HCT116 (cell line): ENCODE data around the gene ATP1B3. TPM values are rescaled to one million over a fixed set of nuclear protein-coding genes. Genes with fewer than 3 reads are reported as not detected.

ENCODE experiments used
- ATAC-seq: fragments of 200-7000 bp; cut with Tn5 transposase; 2 replicates; pipeline ENCODE4 v1.9.1; 2020; ENCODE audit warnings: mild to moderate bottlenecking, moderate library complexity
- BruUV-seq: library from RNA; stranded (reverse); fragments of 400-500 nt; replicated peaks from 2 replicates; lab custom pipeline; 2021; lab: Mats Ljungman, UMichigan
- CTCF ChIA-PET: fragments of 300-600 bp; sonication (Branson Sonifier 250); formaldehyde crosslinking; loops from one replicate; lab custom pipeline; 2021; ENCODE audit warnings: antibody characterized with exemption; lab: Charles Lee
- POLR2A ChIA-PET: fragments of 300-600, 350-600 bp; sonication (Branson Sonifier 250); formaldehyde crosslinking; loops from one replicate; lab custom pipeline; 2021; ENCODE audit warnings: antibody characterized with exemption; lab: Charles Lee
- RAD21 ChIA-PET, 2 experiments: fragments of 300-600 bp; sonication (Branson Sonifier 250); formaldehyde crosslinking; loops; one replicate each; lab custom pipeline; 2023; ENCODE audit warnings: low total read pairs in 2 of 2; ENCODE audit not compliant: uncharacterized antibody in 2 of 2, unreplicated experiment in 2 of 2, low non-redundant PET in 1 of 2; lab: Charles Lee
- DNase-seq: peaks from one replicate; pipeline ENCODE4 v3.0.0-alpha.2; 2010; ENCODE audit warnings: low read depth, low spot score
- H2AFZ ChIP-seq: fragments of 200-600 bp; shearing (Covaris generic), sonication (generic); 2 replicates; pipeline ENCODE4 v1.6.1; 2017; ENCODE audit warnings: low read depth, mixed run types, mixed read lengths, antibody characterized with exemption, low read length; ENCODE audit not compliant: poor library complexity, severe bottlenecking
- H3K27ac ChIP-seq: 2 replicates; pipeline ENCODE4 v1.5.1; 2012; ENCODE audit warnings: low read depth, low read length
- H3K27me3 ChIP-seq: fragments of 200-600 bp; sonication (generic); 2 replicates; pipeline ENCODE4 v1.6.1; 2016; ENCODE audit warnings: mixed run types, low read length, mixed read lengths; ENCODE audit not compliant: insufficient read depth
- H3K36me3 ChIP-seq, 2 experiments: fragments of 200-500 bp in 1 of 2; fragments of 200-600 bp in 1 of 2; sonication (Bioruptor generic) in 1 of 2; sonication (generic) in 1 of 2; 2 replicates each; pipeline versions ENCODE4 v1.5.1 to v1.6.1; 2014 to 2016; ENCODE audit warnings: low read length in 2 of 2, inconsistent platforms in 1 of 2, mixed read lengths in 1 of 2, mixed run types in 1 of 2; ENCODE audit not compliant: insufficient read depth in 2 of 2, control insufficient read depth in 1 of 2
- H3K4me1 ChIP-seq, 2 experiments: fragments of 200-600 bp in 1 of 2; sonication (generic) in 1 of 2; 2 replicates each; pipeline versions ENCODE4 v1.5.1 to v1.6.1; 2012 to 2017; ENCODE audit warnings: low read length in 2 of 2, inconsistent platforms in 1 of 2, mild to moderate bottlenecking in 1 of 2, mixed read lengths in 1 of 2, mixed run types in 1 of 2, moderate library complexity in 1 of 2; ENCODE audit not compliant: insufficient read depth in 2 of 2, control insufficient read depth in 1 of 2
- H3K4me2 ChIP-seq: fragments of 200-600 bp; sonication (generic); 2 replicates; pipeline ENCODE4 v1.6.1; 2017; ENCODE audit warnings: mixed run types, low read length, mixed read lengths
- H3K4me3 ChIP-seq, 2 experiments: fragments of 200-600 bp in 1 of 2; sonication (generic) in 1 of 2; replicated peaks in 1 of 2; 2 replicates each; pipeline ENCODE4 v1.5.1; 2011 to 2016; ENCODE audit warnings: low read length in 2 of 2, control low read depth in 1 of 2, low read depth in 1 of 2, mild to moderate bottlenecking in 1 of 2, mixed read lengths in 1 of 2, mixed run types in 1 of 2
- H3K79me2 ChIP-seq: fragments of 200-600 bp; sonication (generic); 2 replicates; pipeline ENCODE4 v1.6.1; 2017; ENCODE audit warnings: mild to moderate bottlenecking, mixed run types, low read length, moderate library complexity, mixed read lengths; ENCODE audit not compliant: insufficient read depth
- H3K9ac ChIP-seq: fragments of 200-600 bp; sonication (generic); 2 replicates; pipeline ENCODE4 v1.6.1; 2016; ENCODE audit warnings: low read length, mixed read lengths
- H3K9me2 ChIP-seq: fragments of 200-600 bp; sonication (generic), shearing (Covaris generic); 2 replicates; pipeline ENCODE4 v1.6.1; 2017; ENCODE audit warnings: mixed run types, mild to moderate bottlenecking, moderate library complexity; ENCODE audit not compliant: insufficient read depth
- H3K9me3 ChIP-seq, 2 experiments: fragments of 200-500 bp in 1 of 2; fragments of 200-600 bp in 1 of 2; sonication (Bioruptor generic) in 1 of 2; sonication (generic) in 1 of 2; 2 replicates each; pipeline ENCODE4 v1.6.1; 2014 to 2017; ENCODE audit warnings: low read length in 2 of 2, mixed read lengths in 2 of 2, inconsistent platforms in 1 of 2, low read depth in 1 of 2, mild to moderate bottlenecking in 1 of 2, mixed run types in 1 of 2, moderate library complexity in 1 of 2; ENCODE audit not compliant: control insufficient read depth in 1 of 2, insufficient read depth in 1 of 2
- H4K20me1 ChIP-seq: fragments of 200-600 bp; sonication (generic), shearing (Covaris generic); 2 replicates; pipeline ENCODE4 v1.6.1; 2017; ENCODE audit warnings: mixed run types, mild to moderate bottlenecking, moderate library complexity; ENCODE audit not compliant: insufficient read depth
- CEBPB ChIP-seq: IDR thresholded peaks from 2 replicates; pipeline ENCODE4 v1.6.1; 2012; ENCODE audit warnings: low read depth
- CTCF ChIP-seq, 3 experiments: fragments of 200-600 bp in 1 of 3; sonication (generic) in 1 of 3; IDR thresholded peaks in 2 of 3; conservative IDR thresholded peaks in 1 of 3; 2 replicates each; pipeline ENCODE4 v1.5.1; 2012 to 2017; ENCODE audit warnings: low read depth in 2 of 3, low read length in 2 of 3, antibody characterized with exemption in 1 of 3, borderline replicate concordance in 1 of 3, control low read depth in 1 of 3, mild to moderate bottlenecking in 1 of 3, mixed read lengths in 1 of 3, mixed run types in 1 of 3, moderate library complexity in 1 of 3; ENCODE audit not compliant: insufficient read depth in 1 of 3
- EGR1 ChIP-seq: IDR thresholded peaks from 2 replicates; pipeline ENCODE4 v1.6.1; 2012; ENCODE audit warnings: low read depth
- ELF1 ChIP-seq: IDR thresholded peaks from 2 replicates; pipeline ENCODE4 v1.6.1; 2012; ENCODE audit warnings: low read depth, borderline replicate concordance
- EZH2phosphoT487 ChIP-seq: fragments of 200-600 bp; IDR thresholded peaks from 2 replicates; pipeline ENCODE4 v1.6.1; 2018; ENCODE audit warnings: antibody characterized with exemption, borderline replicate concordance
- FOSL1 ChIP-seq: IDR thresholded peaks from 2 replicates; pipeline ENCODE4 v1.6.1; 2012; ENCODE audit warnings: low read depth
- JUND ChIP-seq: IDR thresholded peaks from 2 replicates; pipeline ENCODE4 v1.6.1; 2012
- POLR2A ChIP-seq: IDR thresholded peaks from 2 replicates; pipeline ENCODE4 v1.7.0; 2011; ENCODE audit warnings: borderline replicate concordance; ENCODE audit not compliant: insufficient read depth, insufficient read length; ENCODE audit errors: extremely low read depth
- POLR2AphosphoS5 ChIP-seq: IDR thresholded peaks from 2 replicates; pipeline ENCODE4 v1.6.1; 2011; ENCODE audit warnings: mild to moderate bottlenecking, low read depth, low read length, moderate library complexity
- RAD21 ChIP-seq: IDR thresholded peaks from 2 replicates; pipeline ENCODE4 v1.6.1; 2012; ENCODE audit warnings: low read depth, mild to moderate bottlenecking
- SIN3A ChIP-seq: IDR thresholded peaks from 2 replicates; pipeline ENCODE4 v1.6.1; 2012; ENCODE audit warnings: low read depth
- SRF ChIP-seq: IDR thresholded peaks from 2 replicates; pipeline ENCODE4 v1.6.1; 2012; ENCODE audit warnings: low read depth
- TCF7L2 ChIP-seq: IDR thresholded peaks from 2 replicates; pipeline ENCODE4 v1.7.0; 2011; ENCODE audit warnings: borderline replicate concordance, inconsistent platforms; ENCODE audit not compliant: insufficient read depth, insufficient read length; ENCODE audit errors: extremely low read depth
- YY1 ChIP-seq: IDR thresholded peaks from 2 replicates; pipeline ENCODE4 v1.6.1; 2011; ENCODE audit warnings: low read length, low read depth, moderate library complexity, mild to moderate bottlenecking; ENCODE audit not compliant: insufficient replicate concordance; ENCODE audit errors: extremely low read depth
- ZBTB33 ChIP-seq: IDR thresholded peaks from 2 replicates; pipeline ENCODE4 v1.6.1; 2011; ENCODE audit warnings: mild to moderate bottlenecking, low read length, moderate library complexity; ENCODE audit not compliant: insufficient replicate concordance; ENCODE audit errors: extremely low read depth
- ZFX ChIP-seq: fragments of 450-650 bp; IDR thresholded peaks from 2 replicates; pipeline ENCODE4 v1.6.1; 2017
- ZNF274 ChIP-seq: fragments of 200-500 bp; sonication (Bioruptor generic); IDR thresholded peaks from 2 replicates; pipeline ENCODE4 v1.6.1; 2014; ENCODE audit warnings: mild to moderate bottlenecking, low read depth, low read length, inconsistent platforms
- intact Hi-C: fragments of 100-400 bp; cut with micrococcal nuclease; formaldehyde crosslinking; loops from 2 replicates; pipeline ENCODE4 v1.10.0; 2022
- total RNA-seq: library from RNA; stranded (reverse); gene quantifications from one replicate; pipeline ENCODE4 v1.2.1, GENCODE V29; 2021; ENCODE audit not compliant: unreplicated experiment
- TF ChIP-seq, protein P1 (sequence below): IDR thresholded peaks from 2 replicates; pipeline ENCODE4 v1.6.1; 2012; ENCODE audit warnings: low read depth

ATP1B3 gene
- total RNA-seq, 1 experiment from 2014 or later = 147 TPM

DNA sequence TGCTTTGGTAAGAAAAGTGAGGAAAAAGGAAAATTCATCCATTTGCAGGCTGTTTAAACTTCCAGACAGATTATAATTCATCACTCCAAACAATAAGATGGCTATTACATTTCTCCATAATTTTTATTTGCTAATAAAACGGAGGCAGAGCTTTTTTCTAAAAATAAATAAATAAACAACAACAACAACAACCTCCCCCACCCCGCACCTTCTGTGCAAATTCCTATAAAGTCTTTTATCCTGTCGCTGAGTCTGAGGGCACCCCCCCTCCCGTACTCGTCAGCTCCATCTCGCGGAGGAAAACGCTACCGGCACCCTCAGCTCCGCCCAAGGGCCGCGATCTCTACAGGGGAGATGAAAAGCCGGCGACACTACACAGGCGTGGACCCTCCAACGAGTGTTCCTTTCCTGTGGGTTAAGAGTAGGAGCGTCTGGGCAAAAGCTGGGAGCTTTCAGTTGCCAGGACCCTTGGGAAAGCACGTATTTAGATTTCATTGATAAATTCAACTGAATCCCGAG lies 1.0 kb upstream of the ATP1B3 start (continued):
- peak; percentile 67 for TF ChIP-seq RAD21
- TF ChIP-seq POLR2A = no peak
- no peak for TF ChIP-seq ELF1
- TF ChIP-seq FOSL1 = no peak
- peak; percentile 26; the same call in 1 of the 2 replicates for TF ChIP-seq EGR1

DNA sequence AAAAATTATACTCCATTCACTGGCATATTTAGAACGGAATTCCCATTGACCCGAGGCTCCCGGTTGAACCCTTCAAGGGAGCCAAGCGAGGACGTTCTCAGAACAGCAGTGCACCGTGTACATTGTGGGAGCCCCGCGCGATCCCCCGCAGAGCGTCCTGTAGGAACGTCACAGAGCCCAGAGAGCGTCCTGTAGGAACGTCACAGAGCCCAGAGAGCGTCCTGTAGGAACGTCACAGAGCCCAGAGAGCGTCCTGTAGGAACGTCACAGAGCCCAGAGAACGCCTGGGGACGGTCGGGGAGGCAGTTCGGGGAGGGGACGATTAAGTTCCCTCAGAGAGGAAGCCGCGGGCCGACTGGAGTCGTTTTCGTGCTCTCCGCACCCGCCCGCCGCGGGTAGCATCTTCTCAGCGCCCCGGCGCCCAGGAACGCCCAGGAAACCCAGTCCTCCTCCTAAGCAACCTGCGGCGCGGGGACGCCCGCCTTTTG lies 506 bp upstream of the ATP1B3 start:
- ChIA-PET POLR2A (interaction anchor here (0.8 to 1.4 kb wide), 5 partner anchors 8 to 15 kb away, joined by 4 to 5 read pairs (median 4); no protein-coding TSS in a partner anchor), CTCF (interaction anchor here (0.8 to 1.3 kb wide), 6 partner anchors 10 to 137 kb away, joined by 3 to 9 read pairs (median 5); partner anchors contain the start of gene RNF7), RAD21 (no interaction called here)
- peak overlapping the region; percentile 91 for H3K27ac ChIP-seq
- H3K4me3 ChIP-seq = peak overlapping the region; percentile 67 to 96
- H2AFZ ChIP-seq = peak overlapping the region; percentile 96
- peaks cover 12 to 28% of the 10 kb centered on the region in 2 experiments for H3K4me1 ChIP-seq
- intact Hi-C loops = loop anchor here (1.0 to 5.0 kb wide), 2 partner anchors 138 to 509 kb away; partner anchors contain the start of genes RNF7 and ZBTB38
- TSS peak; percentile 60 for BruUV-seq
- no peaks in the 10 kb centered on the region for H3K9me2 ChIP-seq
- peaks cover 45% of the 10 kb centered on the region for H3K79me2 ChIP-seq
- H3K36me3 ChIP-seq = no peaks in the 10 kb centered on the region
- no peaks in the 10 kb centered on the region for H3K9me3 ChIP-seq
- H3K27me3 ChIP-seq = no peaks in the 10 kb centered on the region
- peak; percentile 79 for ATAC-seq
- H3K9ac ChIP-seq = peak overlapping the region; percentile 75
- H3K4me2 ChIP-seq = peak overlapping the region; percentile 100
- peaks cover 13% of the 10 kb centered on the region; the same call in 1 of the 2 replicates for H4K20me1 ChIP-seq
- DNase-seq = peak; percentile 40
- no peak for TF ChIP-seq EGR1
- no peak for TF ChIP-seq ZFX
- no peak for TF ChIP-seq CTCF (IDR thresholded peaks at IDR 0.05 in 2 of 3, conservative IDR thresholded peaks at IDR 0.05 in 1 of 3; ENCODE audit: borderline replicate concordance in 1 of 3, insufficient read depth in 1 of 3, low read depth in 2 of 3, low read length in 2 of 3)
- TF ChIP-seq ZNF274 = no peak
- no peak for TF ChIP-seq TCF7L2
- no peak for TF ChIP-seq YY1
- TF ChIP-seq JUND = no peak
- TF ChIP-seq CEBPB = no peak
- peak; percentile 14; the same call in 1 of the 2 replicates for TF ChIP-seq SIN3A
- TF ChIP-seq, protein P1, sequence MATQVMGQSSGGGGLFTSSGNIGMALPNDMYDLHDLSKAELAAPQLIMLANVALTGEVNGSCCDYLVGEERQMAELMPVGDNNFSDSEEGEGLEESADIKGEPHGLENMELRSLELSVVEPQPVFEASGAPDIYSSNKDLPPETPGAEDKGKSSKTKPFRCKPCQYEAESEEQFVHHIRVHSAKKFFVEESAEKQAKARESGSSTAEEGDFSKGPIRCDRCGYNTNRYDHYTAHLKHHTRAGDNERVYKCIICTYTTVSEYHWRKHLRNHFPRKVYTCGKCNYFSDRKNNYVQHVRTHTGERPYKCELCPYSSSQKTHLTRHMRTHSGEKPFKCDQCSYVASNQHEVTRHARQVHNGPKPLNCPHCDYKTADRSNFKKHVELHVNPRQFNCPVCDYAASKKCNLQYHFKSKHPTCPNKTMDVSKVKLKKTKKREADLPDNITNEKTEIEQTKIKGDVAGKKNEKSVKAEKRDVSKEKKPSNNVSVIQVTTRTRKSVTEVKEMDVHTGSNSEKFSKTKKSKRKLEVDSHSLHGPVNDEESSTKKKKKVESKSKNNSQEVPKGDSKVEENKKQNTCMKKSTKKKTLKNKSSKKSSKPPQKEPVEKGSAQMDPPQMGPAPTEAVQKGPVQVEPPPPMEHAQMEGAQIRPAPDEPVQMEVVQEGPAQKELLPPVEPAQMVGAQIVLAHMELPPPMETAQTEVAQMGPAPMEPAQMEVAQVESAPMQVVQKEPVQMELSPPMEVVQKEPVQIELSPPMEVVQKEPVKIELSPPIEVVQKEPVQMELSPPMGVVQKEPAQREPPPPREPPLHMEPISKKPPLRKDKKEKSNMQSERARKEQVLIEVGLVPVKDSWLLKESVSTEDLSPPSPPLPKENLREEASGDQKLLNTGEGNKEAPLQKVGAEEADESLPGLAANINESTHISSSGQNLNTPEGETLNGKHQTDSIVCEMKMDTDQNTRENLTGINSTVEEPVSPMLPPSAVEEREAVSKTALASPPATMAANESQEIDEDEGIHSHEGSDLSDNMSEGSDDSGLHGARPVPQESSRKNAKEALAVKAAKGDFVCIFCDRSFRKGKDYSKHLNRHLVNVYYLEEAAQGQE = no peak
- no peak for TF ChIP-seq ZBTB33
- peak; percentile 64; the same call in 1 of the 2 replicates for TF ChIP-seq POLR2AphosphoS5
- TF ChIP-seq EZH2phosphoT487 = no peak
- TF ChIP-seq SRF = no peak
